Measurements from ENCODE around the gene RWDD1. TPM values are rescaled to one million over a fixed set of nuclear protein-coding genes. Genes with fewer than 3 reads are reported as not detected.

RWDD1 gene
- total RNA-seq, 2 experiments from 2014 or later, result 33.4 to 38.2 TPM

- no peak overlapping the region for H3K4me2 ChIP-seq (ENCODE audit: low read length)
These were observed 28.2 kb upstream of the RWDD1 start for GRCh38 chr6:116543149-116543548.

GRCh38 chr6:116545651-116546050 lies 25.7 kb upstream of the RWDD1 start, which contains the start of gene TRAPPC3L:
TSS of gene TRAPPC3L (minus strand) at chr6:116545684. CDS start at chr6:116545514, 170 bp downstream.
- Histone ChIP-seq H3K36me3 (ENCODE audit: insufficient read depth, low read length) (no peaks in the 10 kb centered on the region), H2AFZ (ENCODE audit: low read length) (0 out of 2 replicates have a peak within 1 kb of the TSS, but pooled peaks have one; percentile 5), H3K4me1 (ENCODE audit: insufficient read depth, low read length, poor library complexity, severe bottlenecking) (no peaks in the 10 kb centered on the region), H3K27ac (ENCODE audit: low read depth, low read length, poor library complexity, severe bottlenecking) (no peak within 1 kb of the TSS), H3K79me2 (ENCODE audit: insufficient read depth, low read depth, low read length) (no peaks in the 10 kb centered on the region), H3K4me2 (ENCODE audit: low read length) (no peak within 1 kb of the TSS), H3K9me3 (ENCODE audit: low read length) (no peaks in the 10 kb centered on the region), H3K4me3 (ENCODE audit: low read depth, low read length, poor library complexity, severe bottlenecking) (no peak within 1 kb of the TSS), H4K20me1 (ENCODE audit: insufficient read depth, low read length) (no peaks in the 10 kb centered on the region), H3K9me2 (ENCODE audit: insufficient read depth, low read length) (no peaks in the 10 kb centered on the region)
- no peak for DNase-seq (ENCODE audit: low spot score)
- no peak for TF ChIP-seq CTCF (conservative IDR thresholded peaks at IDR 0.05; ENCODE audit: low read length)
- no peak for TF ChIP-seq EZH2phosphoT487 (IDR thresholded peaks at IDR 0.05; ENCODE audit: borderline replicate concordance, low read depth, low read length)
- ChIA-PET CTCF (ENCODE audit: unreplicated experiment) (no interaction called here), POLR2A (interaction anchor here (0.6 to 1.2 kb wide), 2 partner anchors 10 to 24 kb away, joined by 3 read pairs; no protein-coding TSS in a partner anchor)
- BruUV-seq (replicated peaks), result no TSS peak
- intact Hi-C loops (cut with micrococcal nuclease; ENCODE audit: unreplicated experiment), result no loop called here

More at GRCh38 chr6:116543149-116543548, 28.2 kb upstream of the RWDD1 start:
- no peak overlapping the region for H2AFZ ChIP-seq (ENCODE audit: low read length)
- ChIA-PET POLR2A (interaction anchor here (0.6 to 1.7 kb wide), 2 partner anchors 203 to 262 kb away, joined by 4 to 8 read pairs; no protein-coding TSS in a partner anchor), CTCF (ENCODE audit: unreplicated experiment) (no interaction called here)
- no peaks in the 10 kb centered on the region for H3K9me3 ChIP-seq (ENCODE audit: low read length)
- no peaks in the 10 kb centered on the region for H3K4me1 ChIP-seq (ENCODE audit: insufficient read depth, low read length, poor library complexity, severe bottlenecking)
- H3K27ac ChIP-seq (ENCODE audit: low read depth, low read length, poor library complexity, severe bottlenecking), result no peak overlapping the region
- no peaks in the 10 kb centered on the region for H3K9me2 ChIP-seq (ENCODE audit: insufficient read depth, low read length)
- intact Hi-C loops (cut with micrococcal nuclease; ENCODE audit: unreplicated experiment), result no loop called here
- H3K4me3 ChIP-seq (ENCODE audit: low read depth, low read length, poor library complexity, severe bottlenecking), result no peak overlapping the region
- H3K79me2 ChIP-seq (ENCODE audit: insufficient read depth, low read depth, low read length), result no peaks in the 10 kb centered on the region
- H4K20me1 ChIP-seq (ENCODE audit: insufficient read depth, low read length), result no peaks in the 10 kb centered on the region
- TF ChIP-seq EZH2phosphoT487 (IDR thresholded peaks at IDR 0.05; ENCODE audit: borderline replicate concordance, low read depth, low read length), result no peak
- no peak for TF ChIP-seq CTCF (conservative IDR thresholded peaks at IDR 0.05; ENCODE audit: low read length)
- H3K36me3 ChIP-seq (ENCODE audit: insufficient read depth, low read length), result no peaks in the 10 kb centered on the region
- no peak for DNase-seq (ENCODE audit: low spot score)
- BruUV-seq (replicated peaks), result no TSS peak

GRCh38 chr6:116547358-116547757 lies 23.9 kb upstream of the RWDD1 start:
- H3K27ac ChIP-seq (ENCODE audit: low read depth, low read length, poor library complexity, severe bottlenecking), result no peak overlapping the region
- H3K79me2 ChIP-seq (ENCODE audit: insufficient read depth, low read depth, low read length), result no peaks in the 10 kb centered on the region
- no peak overlapping the region for H3K4me2 ChIP-seq (ENCODE audit: low read length)
- intact Hi-C loops (cut with micrococcal nuclease; ENCODE audit: unreplicated experiment), result no loop called here
- TF ChIP-seq EZH2phosphoT487 (IDR thresholded peaks at IDR 0.05; ENCODE audit: borderline replicate concordance, low read depth, low read length), result no peak
- TF ChIP-seq CTCF (conservative IDR thresholded peaks at IDR 0.05; ENCODE audit: low read length), result no peak
- no peaks in the 10 kb centered on the region for H4K20me1 ChIP-seq (ENCODE audit: insufficient read depth, low read length)
- no peaks in the 10 kb centered on the region for H3K9me3 ChIP-seq (ENCODE audit: low read length)
- ChIA-PET POLR2A (no interaction called here), CTCF (ENCODE audit: unreplicated experiment) (interaction anchor here (0.7 kb wide), 1 partner anchor 239 kb away, joined by 3 read pairs; no protein-coding TSS in a partner anchor)
- no peak overlapping the region for H3K4me3 ChIP-seq (ENCODE audit: low read depth, low read length, poor library complexity, severe bottlenecking)
- no peaks in the 10 kb centered on the region for H3K4me1 ChIP-seq (ENCODE audit: insufficient read depth, low read length, poor library complexity, severe bottlenecking)
- no peaks in the 10 kb centered on the region for H3K36me3 ChIP-seq (ENCODE audit: insufficient read depth, low read length)
- no peak overlapping the region for H2AFZ ChIP-seq (ENCODE audit: low read length)
- BruUV-seq (replicated peaks), result no TSS peak
- no peaks in the 10 kb centered on the region for H3K9me2 ChIP-seq (ENCODE audit: insufficient read depth, low read length)
- no peak for DNase-seq (ENCODE audit: low spot score)

All from OCI-LY7 (cell line).